ENCODE measurements around the gene OR11A1.

OR11A1 gene, protein sequence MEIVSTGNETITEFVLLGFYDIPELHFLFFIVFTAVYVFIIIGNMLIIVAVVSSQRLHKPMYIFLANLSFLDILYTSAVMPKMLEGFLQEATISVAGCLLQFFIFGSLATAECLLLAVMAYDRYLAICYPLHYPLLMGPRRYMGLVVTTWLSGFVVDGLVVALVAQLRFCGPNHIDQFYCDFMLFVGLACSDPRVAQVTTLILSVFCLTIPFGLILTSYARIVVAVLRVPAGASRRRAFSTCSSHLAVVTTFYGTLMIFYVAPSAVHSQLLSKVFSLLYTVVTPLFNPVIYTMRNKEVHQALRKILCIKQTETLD

GRCh38 chr6:29456971-29457370 is at the start of gene OR11A1, which contains the start of gene OR2H1:
Gene OR11A1, minus strand, starts transcription at chr6:29457071. Its CDS starts 29,430 bp downstream, at chr6:29427641.
Gene OR2H1, plus strand, starts transcription at chr6:29457155. Its CDS starts 4,615 bp downstream, at chr6:29461770.
- no peak for DNase-seq

- no peak for DNase-seq
Measured at GRCh38 chr6:29506446-29507067, 49.7 kb upstream of the OR11A1 start.

DNA sequence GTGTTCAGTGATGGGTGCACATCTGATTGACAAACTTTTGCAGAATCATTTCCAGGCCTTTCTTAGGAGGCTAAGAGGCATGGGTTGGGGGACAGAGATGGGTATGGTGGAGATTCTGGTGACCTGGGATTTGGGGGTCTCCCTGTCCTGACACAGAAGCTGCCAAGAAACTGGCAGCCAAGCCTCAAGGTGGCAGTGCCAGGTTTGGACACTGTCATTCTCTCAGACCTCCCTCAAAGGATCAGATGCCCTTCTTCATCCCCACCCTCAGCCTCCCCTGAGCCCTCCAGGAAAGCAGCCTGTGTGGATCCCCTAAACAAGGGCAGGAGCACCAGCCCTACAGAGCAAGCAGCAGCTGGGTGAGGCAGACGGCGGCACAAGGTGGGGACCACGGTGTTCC is 48.9 kb upstream of the OR11A1 start:
- DNase-seq, result no peak

GRCh38 chr6:29504961-29505360 is 48.1 kb upstream of the OR11A1 start:
- DNase-seq, result no peak

- no peak for DNase-seq
Measured at GRCh38 chr6:29502597-29502996, 45.7 kb upstream of the OR11A1 start.

GRCh38 chr6:29502181-29502580 is 45.3 kb upstream of the OR11A1 start:
- no peak for DNase-seq

- no peak for DNase-seq
Measured at GRCh38 chr6:29501106-29501505, 44.2 kb upstream of the OR11A1 start.

DNA sequence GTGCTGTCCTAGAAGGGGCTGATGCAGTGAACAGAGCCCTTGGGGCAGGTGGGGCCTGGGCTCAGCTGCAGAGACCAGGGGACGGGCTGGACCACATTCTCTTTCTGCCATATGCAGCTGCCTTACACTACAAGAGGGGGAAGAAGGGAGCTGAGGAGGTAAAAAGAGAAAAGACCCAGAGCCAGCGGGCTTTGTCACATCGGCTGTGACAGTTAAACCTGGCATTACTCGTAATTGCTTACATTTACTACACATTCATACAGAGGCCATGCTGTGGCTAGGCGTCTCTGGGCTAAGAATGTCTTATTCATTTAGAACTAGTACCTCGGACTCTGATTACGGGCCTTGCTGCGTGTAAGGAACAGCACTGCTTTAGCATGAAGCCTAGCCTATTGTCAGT is 43.7 kb upstream of the OR11A1 start:
- no peak for DNase-seq

GRCh38 chr6:29499704-29500103 is 42.8 kb upstream of the OR11A1 start:
- DNase-seq, result no peak

- no peak for DNase-seq
Measured at GRCh38 chr6:29496961-29497360, 40.1 kb upstream of the OR11A1 start.

GRCh38 chr6:29495571-29495970 is 38.7 kb upstream of the OR11A1 start:
- DNase-seq, result no peak

DNA sequence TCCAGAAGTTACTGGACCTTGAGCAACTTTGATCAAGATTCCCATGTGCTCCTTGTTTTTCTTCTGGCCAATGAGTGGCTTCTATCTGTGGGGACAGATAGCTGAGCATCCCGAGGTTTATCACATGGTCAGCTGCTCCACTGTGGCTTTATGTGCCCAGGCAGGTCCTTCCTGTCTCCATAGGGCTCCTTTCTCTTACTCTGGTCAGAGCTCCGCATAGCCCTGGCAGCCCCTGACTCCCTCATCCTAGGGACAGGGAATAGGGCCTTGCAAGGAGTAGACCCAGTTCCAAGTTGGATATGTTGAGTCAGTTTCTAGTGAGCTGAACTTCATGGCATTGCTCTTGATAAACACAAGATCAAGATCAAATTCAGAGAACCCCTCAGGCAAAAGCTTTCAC is 37.3 kb upstream of the OR11A1 start:
- no peak for DNase-seq

DNA sequence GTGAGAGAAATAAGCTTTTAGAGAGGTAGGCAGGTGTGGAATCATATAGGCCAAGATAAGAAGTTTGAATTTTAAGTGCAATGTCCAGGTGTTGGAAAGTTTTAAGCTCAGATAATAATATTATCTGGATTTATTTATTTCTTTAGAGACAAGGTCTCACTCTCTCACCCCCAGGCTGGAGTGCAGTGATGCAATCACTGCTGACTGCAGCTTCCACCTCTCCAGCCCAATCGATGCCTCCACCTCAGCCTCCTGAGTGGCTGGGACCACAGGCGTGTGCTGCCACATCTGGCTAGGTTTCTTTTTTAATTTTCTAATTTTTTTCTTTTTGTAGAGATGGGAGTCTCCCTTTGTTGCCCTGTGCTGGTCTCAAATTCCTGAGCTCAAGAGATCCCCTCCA is 36.4 kb upstream of the OR11A1 start:
- DNase-seq, result no peak

DNA sequence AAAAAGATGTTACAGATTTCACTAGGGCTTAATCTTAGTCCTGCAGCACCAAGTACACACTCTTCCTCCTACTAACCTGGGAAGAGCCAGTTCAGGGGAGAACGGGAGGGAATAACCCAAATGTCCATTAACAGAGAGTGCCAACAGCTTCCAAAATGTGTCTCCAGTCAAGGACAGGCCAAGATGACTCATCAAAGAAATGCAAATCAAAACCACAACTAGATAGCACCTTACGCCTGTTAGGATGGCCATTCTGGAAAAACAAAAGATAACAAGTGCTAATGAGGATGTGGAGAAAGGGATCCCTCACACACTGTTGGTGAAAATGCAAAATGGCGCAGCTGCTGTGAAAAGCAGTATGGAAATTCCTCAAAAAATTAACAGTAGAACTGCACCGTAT is 34.7 kb upstream of the OR11A1 start:
- DNase-seq, result no peak

DNA sequence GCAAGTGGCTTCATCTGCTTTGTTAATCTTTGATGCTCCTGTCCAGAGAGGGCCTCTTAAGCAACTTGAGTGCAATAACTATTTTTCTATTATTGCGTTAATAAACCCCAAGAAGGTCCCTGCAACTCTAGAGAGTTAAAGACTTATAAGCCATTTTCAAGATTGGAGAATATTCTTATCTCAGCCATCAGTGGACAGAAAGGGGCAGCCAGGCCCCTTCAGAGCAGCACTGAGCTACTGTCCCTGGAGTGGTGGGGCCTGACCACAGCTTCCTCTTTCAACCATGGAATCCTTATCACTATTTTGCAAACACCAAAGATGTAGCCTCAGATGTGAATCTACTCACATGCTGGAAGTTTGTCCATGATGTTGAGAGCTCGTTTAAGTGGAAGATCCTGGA is 33.7 kb upstream of the OR11A1 start:
- no peak for DNase-seq

DNA sequence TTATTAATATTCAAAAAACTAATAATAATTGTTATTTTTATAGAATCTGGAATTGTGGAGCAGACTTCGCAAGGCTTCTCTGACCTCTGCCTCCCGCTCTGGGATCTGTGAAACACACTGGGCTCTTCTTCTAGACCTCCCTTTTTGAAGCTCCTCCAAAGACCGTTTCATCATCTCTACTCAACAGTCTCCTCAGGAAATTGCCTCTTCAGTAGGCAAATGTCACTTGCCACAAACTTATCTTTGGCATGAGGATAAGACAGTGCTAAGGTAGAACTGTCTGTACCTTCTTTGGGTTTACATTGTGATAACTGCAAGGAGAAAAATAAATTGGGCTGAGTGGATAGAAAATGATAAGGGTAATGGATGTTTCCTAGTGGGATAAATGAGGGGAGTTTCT is 33.2 kb upstream of the OR11A1 start:
- DNase-seq, result no peak

DNA sequence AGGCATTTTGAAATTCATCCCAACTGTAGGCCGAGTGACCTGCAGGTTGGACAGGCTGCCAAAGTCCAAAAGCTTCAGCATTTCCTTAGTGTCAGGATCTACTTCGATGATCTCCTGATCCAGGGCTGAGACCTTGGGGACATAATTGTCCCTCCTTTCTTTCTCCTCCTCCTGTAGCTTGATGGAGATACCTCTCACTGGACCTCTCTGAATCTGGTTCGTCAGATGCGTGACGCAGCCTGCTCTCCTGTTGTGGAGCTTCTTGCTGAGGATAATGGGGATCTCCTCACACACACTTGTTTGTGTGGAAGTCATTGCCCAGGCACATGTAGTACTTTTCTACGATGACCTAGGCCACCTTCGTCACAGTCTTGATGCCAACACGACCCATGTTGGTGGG is 32.4 kb upstream of the OR11A1 start:
- no peak for DNase-seq

GRCh38 chr6:29488874-29489273 is 32.0 kb upstream of the OR11A1 start:
- no peak for DNase-seq

- DNase-seq, result no peak
Measured at GRCh38 chr6:29487660-29488059, 30.8 kb upstream of the OR11A1 start, which contains the start of gene MAS1L. Gene MAS1L, minus strand, starts transcription at chr6:29487956. Its CDS starts 54 bp downstream, at chr6:29487902.

DNA sequence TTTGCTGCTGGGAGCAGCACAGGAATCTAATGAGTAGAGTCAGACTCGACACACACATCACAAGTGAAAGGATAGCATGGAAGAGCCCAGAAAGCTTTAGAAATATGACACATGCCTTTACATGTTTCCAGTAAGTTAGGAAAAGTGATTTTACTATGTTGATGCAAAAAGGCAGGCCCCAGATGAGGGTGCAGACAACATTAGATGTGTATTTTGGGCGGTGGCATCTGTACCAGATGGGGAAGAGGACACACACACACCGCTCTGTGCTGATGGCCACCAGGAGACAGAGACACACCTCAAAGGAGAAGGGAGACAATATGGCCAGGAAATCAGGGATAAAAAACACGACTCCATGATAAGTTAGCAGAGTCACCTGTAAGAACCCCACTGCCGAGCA is 30.3 kb upstream of the OR11A1 start:
- DNase-seq, result no peak

DNA sequence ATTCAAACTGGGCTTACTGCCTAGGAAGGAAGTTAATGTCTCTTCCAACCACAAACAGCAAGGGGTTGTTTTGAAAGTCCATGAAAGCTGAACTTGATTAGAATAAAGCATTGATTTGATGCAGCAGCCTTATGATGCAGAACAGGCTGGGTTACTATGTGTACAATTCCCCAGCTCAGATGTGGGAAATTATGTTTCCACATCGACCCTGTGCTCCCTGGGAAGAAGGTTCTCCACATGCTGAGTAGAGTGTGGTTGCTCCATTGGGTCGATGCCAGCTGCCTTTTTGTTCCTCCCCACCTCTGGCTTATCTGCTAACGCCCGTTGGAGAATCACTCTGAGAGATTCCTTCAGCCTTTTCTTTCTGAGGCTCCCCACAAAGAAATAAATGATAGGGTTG is 29.7 kb upstream of the OR11A1 start:
- no peak for DNase-seq

DNA sequence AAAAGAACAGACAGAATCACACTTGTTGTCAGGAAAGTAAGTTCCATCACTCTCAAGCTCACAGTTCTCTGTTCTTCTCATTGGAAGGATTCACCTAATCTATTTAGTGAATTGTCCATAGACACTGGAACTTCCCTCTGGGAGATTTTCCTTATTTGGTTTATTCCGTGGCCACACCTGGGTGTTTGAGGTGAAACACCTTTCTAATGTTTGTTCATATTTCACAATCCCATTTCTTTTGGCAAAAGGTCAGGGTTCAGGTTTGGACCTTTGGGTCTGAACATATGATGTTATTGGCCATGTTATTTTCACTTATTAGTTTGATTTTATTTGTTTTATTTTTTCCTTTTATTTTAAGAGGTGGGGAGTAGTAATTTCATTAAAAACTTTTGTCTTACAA is 26.9 kb upstream of the OR11A1 start:
- no peak for DNase-seq

DNA sequence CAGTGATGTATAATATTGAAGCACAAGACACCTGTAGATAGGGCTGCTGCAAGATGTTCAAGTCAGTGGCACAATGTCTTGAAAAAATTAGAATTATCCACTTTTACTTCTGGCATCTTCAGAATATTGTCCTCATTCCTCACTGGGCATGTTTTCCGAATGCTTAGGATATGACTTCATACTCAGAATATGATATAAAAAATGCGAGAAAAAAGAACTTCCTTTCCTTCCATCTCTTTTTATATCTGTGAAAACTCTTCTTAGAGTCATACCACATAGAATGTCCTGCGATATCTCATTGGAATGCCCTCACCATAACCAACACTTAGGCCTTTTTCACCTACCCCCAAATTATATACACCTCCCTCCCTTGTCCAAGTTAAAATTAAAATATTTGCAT is 26.3 kb upstream of the OR11A1 start:
- DNase-seq, result no peak

DNA sequence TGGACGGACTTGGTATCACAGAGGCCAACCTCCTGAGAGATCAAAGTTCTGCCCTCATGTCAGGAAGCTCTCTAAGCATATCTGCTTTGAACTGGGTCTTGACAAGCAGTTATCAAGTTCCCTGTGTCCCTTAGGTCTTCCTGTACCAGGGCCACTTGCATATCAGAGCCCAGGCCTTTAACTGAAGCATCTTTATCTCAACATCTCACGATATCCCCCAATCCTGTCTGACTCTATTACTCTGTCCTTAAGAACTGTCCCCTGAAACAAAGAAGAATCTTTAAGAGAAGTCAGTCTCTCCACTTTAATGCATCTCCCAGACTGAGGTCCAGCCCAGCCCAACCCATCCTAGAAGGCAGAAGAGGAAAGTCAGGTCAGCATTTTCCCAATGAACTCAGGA is 22.7 kb upstream of the OR11A1 start:
- no peak for DNase-seq

DNA sequence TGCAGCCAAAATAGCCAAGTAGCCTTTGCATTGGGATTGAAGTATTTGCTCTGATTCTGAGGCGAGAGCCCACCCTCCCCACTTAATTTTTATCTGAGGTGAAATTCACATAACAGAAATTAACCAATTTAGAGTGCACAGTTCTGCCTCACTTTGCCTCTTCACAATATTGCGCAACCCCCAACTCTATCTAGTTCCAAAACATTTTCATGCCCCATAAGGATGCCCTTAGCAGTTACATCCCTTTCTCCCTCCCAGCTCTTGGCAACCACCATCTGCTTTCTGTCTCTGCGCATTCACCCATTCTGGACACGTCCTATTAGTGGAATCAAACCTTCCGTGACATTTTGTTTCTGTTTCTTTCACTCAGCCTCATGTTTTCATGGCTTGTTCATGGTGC is 21.9 kb upstream of the OR11A1 start:
- DNase-seq, result no peak
